GM18517 (cell line): ENCODE measurements around the gene KRT27.
"Not testable (repeated sequence)": the region's sequence is repeated elsewhere in the genome, so short reads cannot be mapped to it uniquely, and the experiment has no call there.

Experiments
- ATAC-seq: cut with Tn5 transposase; IDR thresholded peaks from one replicate; pipeline ENCODE4 v1.9.1; 2021; ENCODE audit warnings: mild to moderate bottlenecking, moderate library complexity; ENCODE audit not compliant: unreplicated experiment

KRT27 gene

GRCh38 chr17:40760105-40761016, 22.0 kb downstream of the KRT27 start:
- no peak for ATAC-seq

DNA sequence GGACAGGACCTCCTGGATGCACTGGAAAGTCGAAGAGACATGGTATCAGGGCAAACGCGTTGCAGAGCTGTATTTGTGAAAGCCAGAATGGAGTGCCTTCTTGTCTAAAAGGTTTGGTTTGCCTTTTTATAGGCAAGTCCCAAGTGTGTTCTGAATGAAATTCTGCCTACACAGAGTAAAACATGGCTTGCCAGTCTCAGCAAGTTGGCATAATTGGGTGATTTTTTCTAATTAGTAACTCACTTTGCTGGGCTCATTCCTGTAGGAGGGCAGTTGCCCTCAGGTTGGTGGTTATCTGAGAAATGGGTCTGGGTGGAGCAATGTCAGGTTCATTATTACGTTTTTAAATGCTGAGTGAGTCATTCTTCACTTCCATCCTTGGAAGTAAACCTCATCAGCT, 27.1 kb downstream of the KRT27 start, which contains the start of gene KRT25:
Gene KRT25, minus strand, starts transcription at position 101 of the 400 bp plus-strand sequence. Its CDS starts 60 bp downstream, at position 41.
- ATAC-seq = no peak

- no peak for ATAC-seq
These were observed 28.5 kb downstream of the KRT27 start for GRCh38 chr17:40753804-40754203.

GRCh38 chr17:40751065-40751464, 31.3 kb downstream of the KRT27 start:
- no peak for ATAC-seq

DNA sequence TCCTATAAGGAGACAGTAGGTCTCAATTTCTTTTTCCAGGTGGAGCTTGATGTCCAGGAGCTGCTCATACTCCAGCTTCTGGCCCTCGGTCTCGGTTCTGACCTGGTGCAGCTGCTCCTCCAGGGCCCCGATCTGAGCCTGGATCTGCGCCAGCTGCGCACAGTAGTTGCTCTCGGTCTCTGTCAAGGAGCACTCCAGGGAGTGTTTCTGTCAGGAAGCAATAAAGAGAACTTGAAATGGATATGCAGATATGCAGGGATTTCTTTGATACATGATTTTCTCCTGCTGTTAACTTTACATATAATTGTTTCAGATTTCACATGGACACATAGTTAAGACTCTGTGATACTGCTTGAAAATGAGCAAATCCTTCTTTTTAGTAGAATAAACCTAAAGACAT, 32.0 kb downstream of the KRT27 start:
- no peak for ATAC-seq

GRCh38 chr17:40748666-40749065, 33.7 kb downstream of the KRT27 start:
- ATAC-seq = not testable (repeated sequence)

GRCh38 chr17:40738553-40738952, 43.8 kb downstream of the KRT27 start:
- ATAC-seq = no peak

DNA sequence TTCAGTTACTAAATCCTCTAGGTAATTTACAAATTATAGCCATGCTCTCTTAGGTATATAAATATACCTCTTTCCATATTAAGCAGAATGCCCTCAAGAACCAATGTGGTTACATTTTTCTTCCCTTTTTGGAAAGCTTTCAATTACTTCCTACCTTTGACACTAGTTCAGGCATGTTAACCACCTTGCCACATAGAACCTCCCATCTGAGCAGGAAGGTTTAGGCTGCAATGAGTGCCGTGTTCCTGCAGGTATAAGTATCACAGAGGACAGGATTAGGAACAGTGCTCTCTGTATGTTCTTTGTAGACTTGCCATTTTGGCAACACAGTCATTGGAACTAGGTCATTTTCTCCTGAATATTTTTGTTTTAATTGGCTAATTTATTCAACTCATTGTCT, 47.3 kb downstream of the KRT27 start:
- ATAC-seq = no peak

DNA sequence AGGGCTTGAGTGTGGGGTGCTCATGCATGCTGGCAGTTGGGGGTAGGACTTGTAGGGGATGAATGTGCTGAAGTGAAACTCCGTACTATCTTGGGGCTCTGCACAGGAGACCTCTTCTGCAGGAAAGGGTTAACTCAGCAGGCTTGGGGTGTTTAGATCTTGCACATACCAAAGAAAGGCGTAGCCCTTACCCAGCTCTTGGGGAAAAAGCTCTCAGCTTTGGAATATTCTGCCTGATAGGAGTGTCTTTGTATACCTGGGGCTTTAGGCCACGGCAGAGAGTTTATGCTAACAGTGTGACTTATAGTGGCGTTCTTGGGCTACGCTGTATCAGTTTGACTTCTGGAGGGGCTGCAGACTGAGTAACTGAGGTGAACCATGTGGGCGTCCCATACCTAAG, 48.3 kb downstream of the KRT27 start:
- ATAC-seq = no peak

- ATAC-seq = no peak
These were observed 51.4 kb downstream of the KRT27 start for GRCh38 chr17:40730970-40731369.

GRCh38 chr17:40727447-40728231, 54.7 kb downstream of the KRT27 start:
- ATAC-seq = no peak

DNA sequence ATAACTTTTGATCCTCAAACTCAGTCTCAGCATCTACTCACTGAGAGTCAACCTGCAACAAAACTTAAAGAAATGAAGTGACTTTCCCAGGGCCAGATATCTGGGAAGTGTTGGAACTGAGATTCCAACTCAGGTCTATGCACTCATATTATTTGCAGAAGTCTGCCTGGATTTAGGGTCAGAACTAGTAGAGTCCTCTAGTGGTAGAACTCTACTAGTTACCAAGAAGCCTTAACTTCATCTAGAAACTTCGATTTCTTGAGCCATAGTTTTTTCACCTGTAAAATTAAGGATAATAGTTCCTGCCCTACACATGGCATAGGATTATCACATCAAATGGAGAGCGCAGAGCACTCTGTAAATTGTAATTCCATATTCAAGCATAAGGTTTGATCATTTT, 55.4 kb downstream of the KRT27 start:
- ATAC-seq = no peak
